ENCODE results near the gene PPP6R1.
"Not testable (repeated sequence)": the region's sequence is repeated elsewhere in the genome, so short reads cannot be mapped to it uniquely, and the experiment has no call there.

The PPP6R1 gene

GRCh38 chr19:55223291-55224037, 35.4 kb downstream of the PPP6R1 start:
- DNase-seq (ENCODE audit: low spot score): no peak

- no peak for DNase-seq (ENCODE audit: low spot score)
Observed at GRCh38 chr19:55220525-55220924, 38.3 kb downstream of the PPP6R1 start.

GRCh38 chr19:55216461-55217198, 42.2 kb downstream of the PPP6R1 start:
- DNase-seq (ENCODE audit: low spot score): peak; percentile 98

- no peak for DNase-seq (ENCODE audit: low spot score)
Observed at GRCh38 chr19:55213547-55213946, 45.3 kb downstream of the PPP6R1 start.

- no peak for DNase-seq (ENCODE audit: low spot score)
Observed at GRCh38 chr19:55212447-55212846, 46.4 kb downstream of the PPP6R1 start.

GRCh38 chr19:55209693-55210472, 48.9 kb downstream of the PPP6R1 start:
- DNase-seq (ENCODE audit: low spot score): peak; percentile 91

GRCh38 chr19:55208880-55209692, 49.7 kb downstream of the PPP6R1 start, which contains the start of gene PTPRH:
PTPRH (minus strand) TSS chr19:55209501; CDS start chr19:55209433, 68 bp downstream.
- no peak for DNase-seq (ENCODE audit: low spot score)

GRCh38 chr19:55206664-55207500, 51.9 kb downstream of the PPP6R1 start:
- peak; percentile 73 for DNase-seq (ENCODE audit: low spot score)

- DNase-seq (ENCODE audit: low spot score): not testable (repeated sequence)
Observed at GRCh38 chr19:55202199-55202598, 56.6 kb downstream of the PPP6R1 start.

GRCh38 chr19:55199620-55200204, 59.1 kb downstream of the PPP6R1 start:
- no peak for DNase-seq (ENCODE audit: low spot score)

- DNase-seq (ENCODE audit: low spot score): no peak
Observed at GRCh38 chr19:55198651-55199050, 60.2 kb downstream of the PPP6R1 start.

- no peak for DNase-seq (ENCODE audit: low spot score)
Observed at GRCh38 chr19:55197528-55197927, 61.3 kb downstream of the PPP6R1 start.

- DNase-seq (ENCODE audit: low spot score): no peak
Observed at GRCh38 chr19:55196803-55197202, 62.0 kb downstream of the PPP6R1 start.

- no peak for DNase-seq (ENCODE audit: low spot score)
Observed at GRCh38 chr19:55193481-55193880, 65.3 kb downstream of the PPP6R1 start.

GRCh38 chr19:55189403-55189835, 69.4 kb downstream of the PPP6R1 start:
- peak; percentile 92 for DNase-seq (ENCODE audit: low spot score)

GRCh38 chr19:55188625-55189024, 70.2 kb downstream of the PPP6R1 start:
- no peak for DNase-seq (ENCODE audit: low spot score)

- DNase-seq (ENCODE audit: low spot score): no peak
Observed at GRCh38 chr19:55186080-55186479, 72.7 kb downstream of the PPP6R1 start.

GRCh38 chr19:55181740-55182139, 77.1 kb downstream of the PPP6R1 start:
- DNase-seq (ENCODE audit: low spot score): no peak
